NCI-H446 (cell line): ENCODE measurements around the gene OSBP2.
A peak's percentile ranks its signal among the peaks of the same experiment; 100 is the strongest.

Source experiments
- DNase-seq, 2 experiments: peaks; one replicate each; lab custom pipeline; 2025; lab: John Stamatoyannopoulos, UW

The OSBP2 gene

GRCh38 chr22:30843245-30843644, 148.6 kb downstream of the OSBP2 start:
- peak in 1 of 2 experiments; percentile 26 for DNase-seq

- no peak for DNase-seq
Observed at GRCh38 chr22:30847583-30847982, 152.9 kb downstream of the OSBP2 start.

- peak in 1 of 2 experiments; percentile 57 for DNase-seq
Observed at GRCh38 chr22:30855266-30855665, 160.6 kb downstream of the OSBP2 start.

GRCh38 chr22:30855677-30856518, 161.2 kb downstream of the OSBP2 start:
- DNase-seq: peak in 1 of 2 experiments; percentile 30

- no peak for DNase-seq
Observed at GRCh38 chr22:30856741-30857502, 162.2 kb downstream of the OSBP2 start.

GRCh38 chr22:30857791-30858190, 163.1 kb downstream of the OSBP2 start:
- DNase-seq: no peak

GRCh38 chr22:30858976-30859713, 164.5 kb downstream of the OSBP2 start:
- no peak for DNase-seq

- DNase-seq: no peak
Observed at GRCh38 chr22:30859714-30860095, 165.0 kb downstream of the OSBP2 start.

- no peak for DNase-seq
Observed at GRCh38 chr22:30860176-30861105, 165.8 kb downstream of the OSBP2 start.

GRCh38 chr22:30861131-30861530, 166.5 kb downstream of the OSBP2 start:
- DNase-seq: no peak

- no peak for DNase-seq
Observed at GRCh38 chr22:30861688-30862552, 167.2 kb downstream of the OSBP2 start.

GRCh38 chr22:30863081-30863833, 168.6 kb downstream of the OSBP2 start:
- DNase-seq: no peak

GRCh38 chr22:30864441-30865420, 170.1 kb downstream of the OSBP2 start:
- DNase-seq: no peak

GRCh38 chr22:30865656-30866055, 171.0 kb downstream of the OSBP2 start:
- no peak for DNase-seq

- no peak for DNase-seq
Observed at GRCh38 chr22:30866216-30866615, 171.5 kb downstream of the OSBP2 start.

- no peak for DNase-seq
Observed at GRCh38 chr22:30866811-30867271, 172.2 kb downstream of the OSBP2 start.

GRCh38 chr22:30867746-30868662, 173.3 kb downstream of the OSBP2 start:
- no peak for DNase-seq
